Astrocyte (in vitro differentiated cells and primary cell): Measurements from ENCODE around the gene MMP24OS. TPM values are rescaled to one million over a fixed set of nuclear protein-coding genes. Genes with fewer than 3 reads are reported as not detected.
A peak's percentile ranks its signal among the peaks of the same experiment; 100 is the strongest.

Source experiments
- DNase-seq: peaks from one replicate; pipeline ENCODE4 v3.0.0-alpha.2; 2010; ENCODE audit warnings: low read depth
- FAIRE-seq: peaks from 2 replicates; lab custom pipeline; 2011; peaks lifted over from hg19 to GRCh38; lab: Jason Lieb, UNC
- H2AFZ ChIP-seq: 2 replicates; pipeline ENCODE4 v1.6.0; 2012; ENCODE audit warnings: low read depth, low read length, inconsistent platforms
- H3K27ac ChIP-seq: 2 replicates; pipeline ENCODE4 v1.5.1; 2011; ENCODE audit warnings: low read depth, low read length, inconsistent platforms
- H3K27me3 ChIP-seq: 2 replicates; pipeline ENCODE4 v1.6.0; 2011; ENCODE audit warnings: low read length, inconsistent platforms; ENCODE audit not compliant: insufficient read depth
- H3K36me3 ChIP-seq: 2 replicates; pipeline ENCODE4 v1.5.1; 2011; ENCODE audit warnings: low read length, inconsistent platforms; ENCODE audit not compliant: insufficient read depth
- H3K4me1 ChIP-seq: 2 replicates; pipeline ENCODE4 v1.5.1; 2011; ENCODE audit warnings: low read length, inconsistent platforms; ENCODE audit not compliant: insufficient read depth
- H3K4me2 ChIP-seq: 2 replicates; pipeline ENCODE4 v1.6.0; 2012; ENCODE audit warnings: low read length, inconsistent platforms
- H3K4me3 ChIP-seq: 2 replicates; pipeline ENCODE4 v1.5.1; 2011; ENCODE audit warnings: low read depth, mild to moderate bottlenecking, low read length, inconsistent platforms; ENCODE audit not compliant: insufficient read depth
- H3K79me2 ChIP-seq: 2 replicates; pipeline ENCODE4 v1.6.0; 2012; ENCODE audit warnings: mild to moderate bottlenecking, low read length, inconsistent platforms; ENCODE audit not compliant: insufficient read depth
- H3K9ac ChIP-seq: 2 replicates; pipeline ENCODE4 v1.6.0; 2012; ENCODE audit warnings: mild to moderate bottlenecking, low read length, inconsistent platforms
- H3K9me3 ChIP-seq: 2 replicates; pipeline ENCODE4 v1.5.1; 2012; ENCODE audit warnings: low read depth, mild to moderate bottlenecking, low read length, inconsistent platforms; ENCODE audit not compliant: insufficient read depth
- H4K20me1 ChIP-seq: 2 replicates; pipeline ENCODE4 v1.6.0; 2012; ENCODE audit warnings: low read length, inconsistent platforms; ENCODE audit not compliant: insufficient read depth
- H3K27ac Mint-ChIP-seq: one replicate; pipeline ENCODE4 v1.8.0; 2021; ENCODE audit warnings: mild to moderate bottlenecking, mixed read lengths; ENCODE audit not compliant: unreplicated experiment
- H3K27me3 Mint-ChIP-seq: one replicate; pipeline ENCODE4 v1.8.0; 2021; ENCODE audit warnings: low read depth, mixed read lengths; ENCODE audit not compliant: unreplicated experiment
- H3K36me3 Mint-ChIP-seq: one replicate; pipeline ENCODE4 v1.8.0; 2021; ENCODE audit warnings: low read depth, mixed read lengths; ENCODE audit not compliant: unreplicated experiment
- H3K4me1 Mint-ChIP-seq: one replicate; pipeline ENCODE4 v1.8.0; 2021; ENCODE audit warnings: low read depth, mixed read lengths; ENCODE audit not compliant: unreplicated experiment
- H3K4me3 Mint-ChIP-seq: one replicate; pipeline ENCODE4 v1.8.0; 2021; ENCODE audit warnings: mild to moderate bottlenecking, moderate library complexity, mixed read lengths; ENCODE audit not compliant: unreplicated experiment
- H3K9me3 Mint-ChIP-seq: one replicate; pipeline ENCODE4 v1.8.0; 2021; ENCODE audit warnings: mild to moderate bottlenecking, mixed read lengths; ENCODE audit not compliant: unreplicated experiment
- CTCF ChIP-seq: IDR thresholded peaks from 2 replicates; pipeline ENCODE4 v1.5.1; 2011; ENCODE audit warnings: low read depth, mild to moderate bottlenecking, inconsistent platforms, low read length, moderate library complexity; ENCODE audit not compliant: insufficient read depth
- EZH2 ChIP-seq: IDR thresholded peaks from 2 replicates; pipeline ENCODE4 v1.6.1; 2012; ENCODE audit warnings: mild to moderate bottlenecking, low read length, inconsistent platforms; ENCODE audit not compliant: insufficient read depth
- total RNA-seq: library from RNA; stranded (reverse); gene quantifications from 2 replicates; pipeline ENCODE4 v1.2.1, GENCODE V29; 2021

The MMP24OS gene
- total RNA-seq, 1 donor from 2014 or later, result 86.5 TPM

GRCh38 chr20:35237486-35237885 lies 40.4 kb downstream of the MMP24OS start:
- no peaks in the 10 kb centered on the region for H3K9me3 ChIP-seq
- H3K27ac Mint-ChIP-seq, result no peak overlapping the region
- H3K4me1 ChIP-seq, result peaks cover 5% of the 10 kb centered on the region
- H3K36me3 ChIP-seq, result no peaks in the 10 kb centered on the region
- no peak overlapping the region for H3K4me3 Mint-ChIP-seq
- peaks cover 16% of the 10 kb centered on the region for H3K27me3 Mint-ChIP-seq
- no peak overlapping the region for H2AFZ ChIP-seq
- FAIRE-seq, result no peak
- no peak overlapping the region for H3K9ac ChIP-seq
- no peak for TF ChIP-seq EZH2
- no peak for TF ChIP-seq CTCF
- H3K9me3 Mint-ChIP-seq, result peaks cover 8% of the 10 kb centered on the region
- H3K4me1 Mint-ChIP-seq, result peaks cover 18% of the 10 kb centered on the region
- peaks cover 2% of the 10 kb centered on the region for H3K36me3 Mint-ChIP-seq
- H3K79me2 ChIP-seq, result no peaks in the 10 kb centered on the region
- H3K4me2 ChIP-seq, result no peak overlapping the region
- H3K27ac ChIP-seq, result no peak overlapping the region
- no peak for DNase-seq
- no peaks in the 10 kb centered on the region for H4K20me1 ChIP-seq
- peaks cover 14% of the 10 kb centered on the region for H3K27me3 ChIP-seq
- H3K4me3 ChIP-seq, result no peak overlapping the region

DNA sequence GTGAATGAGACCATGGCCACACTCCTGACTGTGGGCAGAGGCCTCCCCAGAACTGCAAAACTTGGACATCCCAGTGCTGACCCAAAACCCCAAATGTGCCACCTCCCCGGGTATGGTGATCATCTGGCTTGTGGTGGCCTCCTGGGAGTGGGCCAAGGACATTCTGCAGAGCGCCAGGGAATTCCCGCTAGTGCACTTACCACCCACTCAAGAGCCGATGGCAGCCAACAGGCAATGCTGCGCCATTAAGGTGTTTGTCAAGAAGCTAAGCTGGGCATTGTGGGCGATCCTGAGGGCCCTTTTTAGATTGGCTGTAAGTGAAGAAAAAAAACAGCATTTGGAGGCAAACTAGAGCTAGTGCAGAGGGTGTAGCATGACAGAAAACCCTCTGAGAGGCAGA lies 42.0 kb downstream of the MMP24OS start:
- Histone ChIP-seq H3K4me3 (no peak overlapping the region), H4K20me1 (no peaks in the 10 kb centered on the region), H3K9me3 (no peaks in the 10 kb centered on the region), H2AFZ (no peak overlapping the region), H3K9ac (no peak overlapping the region), H3K27me3 (peaks cover 3% of the 10 kb centered on the region), H3K4me2 (no peak overlapping the region), H3K27ac (no peak overlapping the region), H3K4me1 (peaks cover 5% of the 10 kb centered on the region), H3K36me3 (no peaks in the 10 kb centered on the region), H3K79me2 (no peaks in the 10 kb centered on the region)
- no peak for FAIRE-seq
- Mint-ChIP-seq H3K9me3 (peaks cover 8% of the 10 kb centered on the region), H3K27me3 (peaks cover 15% of the 10 kb centered on the region), H3K4me1 (peaks cover 15% of the 10 kb centered on the region), H3K4me3 (no peak overlapping the region), H3K36me3 (peaks cover 2% of the 10 kb centered on the region), H3K27ac (no peak overlapping the region)
- no peak for DNase-seq
- TF ChIP-seq EZH2 (no peak), CTCF (no peak)

DNA sequence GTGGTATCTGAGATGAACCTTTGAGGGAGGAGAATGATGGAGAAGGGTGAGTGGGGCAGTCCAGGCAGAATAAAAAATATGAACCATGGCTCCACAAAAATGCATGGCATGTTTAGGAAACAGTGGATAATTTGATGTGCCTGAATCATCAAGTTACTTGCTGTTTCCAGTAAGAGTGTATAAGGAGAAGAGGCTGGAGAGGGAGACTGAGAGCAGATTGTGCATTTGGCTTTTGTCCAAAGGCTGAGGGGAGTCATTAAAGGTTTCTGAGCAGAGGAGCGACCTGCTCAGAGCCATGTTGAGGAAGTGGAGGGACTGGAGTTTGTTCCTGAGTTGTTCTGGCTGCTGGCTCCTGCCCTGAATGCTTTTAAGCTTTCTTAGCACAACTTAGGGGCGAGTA lies 45.3 kb downstream of the MMP24OS start:
- no peak overlapping the region for H3K27ac Mint-ChIP-seq
- peaks cover 8% of the 10 kb centered on the region for H3K9me3 Mint-ChIP-seq
- peaks cover 5% of the 10 kb centered on the region for H3K4me1 ChIP-seq
- H3K27me3 Mint-ChIP-seq, result peaks cover 18% of the 10 kb centered on the region
- H3K4me2 ChIP-seq, result peak overlapping the region; percentile 29
- DNase-seq (peak; percentile 89), FAIRE-seq (no peak)
- no peak overlapping the region for H3K4me3 ChIP-seq
- H3K27me3 ChIP-seq, result peaks cover 5% of the 10 kb centered on the region
- no peak overlapping the region for H3K27ac ChIP-seq
- no peaks in the 10 kb centered on the region for H3K36me3 ChIP-seq
- H3K36me3 Mint-ChIP-seq, result peaks cover 3% of the 10 kb centered on the region
- TF ChIP-seq EZH2 (no peak), CTCF (no peak)
- H3K4me3 Mint-ChIP-seq, result no peak overlapping the region
- peaks cover 6% of the 10 kb centered on the region for H3K4me1 Mint-ChIP-seq
- no peaks in the 10 kb centered on the region for H3K9me3 ChIP-seq
- no peaks in the 10 kb centered on the region for H4K20me1 ChIP-seq
- no peak overlapping the region for H2AFZ ChIP-seq
- H3K9ac ChIP-seq, result no peak overlapping the region
- no peaks in the 10 kb centered on the region for H3K79me2 ChIP-seq
